Stimulated activated CD8-positive, alpha-beta memory T cell treated with anti-CD3 and anti-CD28 coated beads, Interleukin-15, amount 100 ng/mL, for 4 hours (primary cell): ENCODE measurements around the gene SYNPR.

ENCODE experiments used
- DNase-seq, 2 donors: peaks; one replicate each; pipeline ENCODE4 v3.0.0-alpha.2; 2020; ENCODE audit warnings: low read depth in 2 of 2

The SYNPR gene

GRCh38 chr3:63304421-63304820, 26.3 kb downstream of the SYNPR start:
- no peak for DNase-seq

- DNase-seq = no peak
Measured at GRCh38 chr3:63308072-63308471, 30.0 kb downstream of the SYNPR start.

GRCh38 chr3:63309768-63310167, 31.7 kb downstream of the SYNPR start:
- DNase-seq = no peak

- DNase-seq = no peak
Measured at GRCh38 chr3:63323766-63324165, 45.7 kb downstream of the SYNPR start.

- no peak for DNase-seq
Measured at GRCh38 chr3:63324621-63325020, 46.5 kb downstream of the SYNPR start.

GRCh38 chr3:63325386-63325785, 47.3 kb downstream of the SYNPR start:
- no peak for DNase-seq

GRCh38 chr3:63328365-63328764, 50.3 kb downstream of the SYNPR start:
- DNase-seq = no peak

- no peak for DNase-seq
Measured at GRCh38 chr3:63331520-63331919, 53.4 kb downstream of the SYNPR start.

GRCh38 chr3:63333815-63334214, 55.7 kb downstream of the SYNPR start:
- no peak for DNase-seq

GRCh38 chr3:63338351-63338750, 60.2 kb downstream of the SYNPR start:
- no peak for DNase-seq

- DNase-seq = no peak
Measured at GRCh38 chr3:63343674-63344073, 65.6 kb downstream of the SYNPR start.

GRCh38 chr3:63344661-63345060, 66.6 kb downstream of the SYNPR start:
- no peak for DNase-seq

GRCh38 chr3:63349583-63350573, 71.8 kb downstream of the SYNPR start:
- DNase-seq = no peak

GRCh38 chr3:63351159-63352007, 73.3 kb downstream of the SYNPR start:
- no peak for DNase-seq

- DNase-seq = no peak
Measured at GRCh38 chr3:63352008-63352279, 73.8 kb downstream of the SYNPR start.

GRCh38 chr3:63353383-63353782, 75.3 kb downstream of the SYNPR start:
- DNase-seq = no peak

- no peak for DNase-seq
Measured at GRCh38 chr3:63354160-63354559, 76.1 kb downstream of the SYNPR start.

GRCh38 chr3:63355809-63356208, 77.7 kb downstream of the SYNPR start:
- DNase-seq = no peak

GRCh38 chr3:63364495-63364894, 86.4 kb downstream of the SYNPR start:
- DNase-seq = no peak

GRCh38 chr3:63364910-63365309, 86.8 kb downstream of the SYNPR start:
- DNase-seq = no peak

GRCh38 chr3:63365671-63366070, 87.6 kb downstream of the SYNPR start:
- DNase-seq = no peak

- DNase-seq = no peak
Measured at GRCh38 chr3:63370094-63370493, 92.0 kb downstream of the SYNPR start.

- DNase-seq = no peak
Measured at GRCh38 chr3:63383040-63383439, 104.9 kb downstream of the SYNPR start.
